ENCODE data around the gene IFIT5.
"Not testable (repeated sequence)": the region's sequence is repeated elsewhere in the genome, so short reads cannot be mapped to it uniquely, and the experiment has no call there.

Gene IFIT5

GRCh38 chr10:89398003-89398749, 16.2 kb upstream of the IFIT5 start:
- H3K4me2 ChIP-seq (ENCODE audit: low read length), result no peak overlapping the region
- H3K79me2 ChIP-seq (ENCODE audit: low read length), result no peaks in the 10 kb centered on the region
- no peaks in the 10 kb centered on the region for H3K36me3 ChIP-seq (replicated peaks; ENCODE audit: low read depth, low read length)
- no peaks in the 10 kb centered on the region for H4K20me1 ChIP-seq (ENCODE audit: insufficient read depth, low read length)
- no peak overlapping the region for H2AFZ ChIP-seq (ENCODE audit: low read depth, low read length)
- no peak overlapping the region for H3K4me3 ChIP-seq (ENCODE audit: low read length)
- H3K9ac ChIP-seq (ENCODE audit: low read length), result no peak overlapping the region
- H3K9me3 ChIP-seq (ENCODE audit: insufficient read depth, low read length), result no peaks in the 10 kb centered on the region
- no peak overlapping the region for H3K27ac ChIP-seq (ENCODE audit: low read length)
- H3K27me3 ChIP-seq (ENCODE audit: low read depth, low read length), result no peaks in the 10 kb centered on the region
- TF ChIP-seq EZH2phosphoT487 (IDR thresholded peaks at IDR 0.05; ENCODE audit: low read depth) (no peak), CTCF (IDR thresholded peaks at IDR 0.05; ENCODE audit: low read depth, low read length) (no peak)
- H3K4me1 ChIP-seq (ENCODE audit: low read length), result no peaks in the 10 kb centered on the region

DNA sequence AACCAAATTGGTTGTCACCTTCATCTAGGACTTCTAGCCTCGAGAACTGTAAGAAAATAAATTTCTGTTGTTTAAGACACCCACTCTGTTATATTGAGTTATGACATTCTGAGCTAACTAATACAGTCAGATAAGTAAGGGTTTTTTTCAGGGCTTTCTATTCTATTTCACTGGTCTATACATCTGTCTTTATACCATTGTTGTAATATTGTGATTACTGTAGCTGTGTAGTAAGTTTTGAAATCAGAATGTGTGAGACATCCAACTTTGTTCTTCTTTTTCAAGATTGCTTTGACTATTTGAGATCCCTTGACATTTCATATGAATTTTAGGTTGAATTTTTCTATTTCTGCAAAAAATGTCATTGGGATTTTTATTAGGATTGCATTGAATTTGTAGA, 14.4 kb upstream of the IFIT5 start:
- Histone ChIP-seq H3K27me3 (ENCODE audit: low read depth, low read length) (no peaks in the 10 kb centered on the region), H3K36me3 (replicated peaks; ENCODE audit: low read depth, low read length) (no peaks in the 10 kb centered on the region), H2AFZ (ENCODE audit: low read depth, low read length) (no peak overlapping the region), H4K20me1 (ENCODE audit: insufficient read depth, low read length) (no peaks in the 10 kb centered on the region), H3K4me1 (ENCODE audit: low read length) (no peaks in the 10 kb centered on the region), H3K27ac (ENCODE audit: low read length) (no peak overlapping the region), H3K4me3 (ENCODE audit: low read length) (no peak overlapping the region), H3K9ac (ENCODE audit: low read length) (no peak overlapping the region), H3K4me2 (ENCODE audit: low read length) (no peak overlapping the region), H3K9me3 (ENCODE audit: insufficient read depth, low read length) (no peaks in the 10 kb centered on the region), H3K79me2 (ENCODE audit: low read length) (no peaks in the 10 kb centered on the region)
- no peak for TF ChIP-seq CTCF (IDR thresholded peaks at IDR 0.05; ENCODE audit: low read depth, low read length)
- TF ChIP-seq EZH2phosphoT487 (IDR thresholded peaks at IDR 0.05; ENCODE audit: low read depth), result no peak

- H3K36me3 ChIP-seq (replicated peaks; ENCODE audit: low read depth, low read length), result no peaks in the 10 kb centered on the region
- H3K79me2 ChIP-seq (ENCODE audit: low read length), result no peaks in the 10 kb centered on the region
- H4K20me1 ChIP-seq (ENCODE audit: insufficient read depth, low read length), result no peaks in the 10 kb centered on the region
- H3K9ac ChIP-seq (ENCODE audit: low read length), result no peak overlapping the region
- no peak for TF ChIP-seq CTCF (IDR thresholded peaks at IDR 0.05; ENCODE audit: low read depth, low read length)
- no peak for TF ChIP-seq EZH2phosphoT487 (IDR thresholded peaks at IDR 0.05; ENCODE audit: low read depth)
- H3K9me3 ChIP-seq (ENCODE audit: insufficient read depth, low read length), result no peaks in the 10 kb centered on the region
- no peak overlapping the region for H3K4me3 ChIP-seq (ENCODE audit: low read length)
- no peak overlapping the region for H2AFZ ChIP-seq (ENCODE audit: low read depth, low read length)
- no peaks in the 10 kb centered on the region for H3K27me3 ChIP-seq (ENCODE audit: low read depth, low read length)
- H3K27ac ChIP-seq (ENCODE audit: low read length), result no peak overlapping the region
- H3K4me2 ChIP-seq (ENCODE audit: low read length), result no peak overlapping the region
- no peaks in the 10 kb centered on the region for H3K4me1 ChIP-seq (ENCODE audit: low read length)
Measured at GRCh38 chr10:89403043-89403442, 11.3 kb upstream of the IFIT5 start.

DNA sequence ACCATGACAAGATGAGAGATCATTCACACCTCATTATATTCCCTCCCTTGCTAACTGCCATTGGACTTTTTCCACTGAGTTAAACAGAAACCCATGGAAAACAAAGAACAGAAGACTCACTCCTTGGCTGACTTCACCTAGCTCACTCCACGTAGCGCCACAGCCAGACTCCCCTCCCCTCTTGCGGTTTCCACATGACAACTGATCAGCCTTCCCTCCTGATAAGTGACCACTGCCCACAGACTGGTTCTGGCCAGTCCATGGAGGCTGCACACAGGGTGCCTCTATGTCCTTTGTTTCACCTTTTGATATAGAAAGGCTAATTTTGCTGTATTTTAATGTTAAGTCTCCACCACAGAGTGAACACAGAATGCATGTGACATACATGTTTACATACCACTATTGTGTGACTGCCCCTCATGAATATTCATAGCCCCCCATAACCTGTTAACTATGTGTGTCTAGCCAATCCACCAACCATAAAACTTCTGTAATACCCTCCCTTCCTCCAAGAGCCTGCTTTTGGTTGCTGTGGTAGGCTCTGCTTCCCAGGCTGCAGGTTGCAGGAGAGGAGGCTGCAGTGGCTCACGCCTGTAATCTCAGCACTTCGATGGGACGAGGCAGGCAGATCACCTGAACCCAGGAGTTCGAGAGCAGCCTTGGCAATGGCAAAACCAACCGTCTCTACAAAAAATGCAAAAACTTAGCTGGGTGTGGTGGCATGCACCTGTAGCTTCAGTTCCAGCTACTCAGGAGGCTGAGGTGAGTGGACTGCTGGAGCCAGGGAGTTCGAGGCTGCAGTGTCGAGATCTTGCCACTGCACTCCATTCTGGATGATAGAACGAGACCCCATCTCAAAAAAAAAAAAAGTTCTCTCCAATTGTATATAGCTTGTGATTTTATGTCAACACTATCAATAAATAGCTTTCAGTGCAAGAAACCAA, 10.0 kb upstream of the IFIT5 start:
- H3K27me3 ChIP-seq (ENCODE audit: low read depth, low read length), result no peaks in the 10 kb centered on the region
- no peak overlapping the region for H3K4me2 ChIP-seq (ENCODE audit: low read length)
- no peak overlapping the region for H3K9ac ChIP-seq (ENCODE audit: low read length)
- no peak overlapping the region for H3K27ac ChIP-seq (ENCODE audit: low read length)
- no peaks in the 10 kb centered on the region for H3K9me3 ChIP-seq (ENCODE audit: insufficient read depth, low read length)
- no peak overlapping the region for H2AFZ ChIP-seq (ENCODE audit: low read depth, low read length)
- no peaks in the 10 kb centered on the region for H3K4me1 ChIP-seq (ENCODE audit: low read length)
- no peak overlapping the region for H3K4me3 ChIP-seq (ENCODE audit: low read length)
- no peaks in the 10 kb centered on the region for H3K36me3 ChIP-seq (replicated peaks; ENCODE audit: low read depth, low read length)
- H3K79me2 ChIP-seq (ENCODE audit: low read length), result no peaks in the 10 kb centered on the region
- no peaks in the 10 kb centered on the region for H4K20me1 ChIP-seq (ENCODE audit: insufficient read depth, low read length)
- TF ChIP-seq CTCF (IDR thresholded peaks at IDR 0.05; ENCODE audit: low read depth, low read length) (no peak), EZH2phosphoT487 (IDR thresholded peaks at IDR 0.05; ENCODE audit: low read depth) (no peak)

- not testable (repeated sequence) for H3K79me2 ChIP-seq (ENCODE audit: low read length); H3K27ac ChIP-seq (ENCODE audit: low read length); H3K36me3 ChIP-seq (replicated peaks; ENCODE audit: low read depth, low read length); H3K4me2 ChIP-seq (ENCODE audit: low read length); H2AFZ ChIP-seq (ENCODE audit: low read depth, low read length); H3K27me3 ChIP-seq (ENCODE audit: low read depth, low read length); H3K4me3 ChIP-seq (ENCODE audit: low read length); H3K9ac ChIP-seq (ENCODE audit: low read length); H3K9me3 ChIP-seq (ENCODE audit: insufficient read depth, low read length); H3K4me1 ChIP-seq (ENCODE audit: low read length); H4K20me1 ChIP-seq (ENCODE audit: insufficient read depth, low read length)
Measured at GRCh38 chr10:89406178-89406577, 8.2 kb upstream of the IFIT5 start.

GRCh38 chr10:89407792-89408191, 6.6 kb upstream of the IFIT5 start:
- H2AFZ ChIP-seq (ENCODE audit: low read depth, low read length); H3K4me2 ChIP-seq (ENCODE audit: low read length); H3K9ac ChIP-seq (ENCODE audit: low read length); H3K27ac ChIP-seq (ENCODE audit: low read length); H3K4me3 ChIP-seq (ENCODE audit: low read length); H3K36me3 ChIP-seq (replicated peaks; ENCODE audit: low read depth, low read length); H4K20me1 ChIP-seq (ENCODE audit: insufficient read depth, low read length); H3K79me2 ChIP-seq (ENCODE audit: low read length); H3K27me3 ChIP-seq (ENCODE audit: low read depth, low read length); H3K9me3 ChIP-seq (ENCODE audit: insufficient read depth, low read length); H3K4me1 ChIP-seq (ENCODE audit: low read length): not testable (repeated sequence)

Data from OCI-LY3 (cell line).